A673 (cell line): ENCODE results near the gene CDKL5. TPM values are rescaled to one million over a fixed set of nuclear protein-coding genes. Genes with fewer than 3 reads are reported as not detected.

Experiments
- BruUV-seq: library from RNA; stranded (reverse); fragments of 400-500 nt; replicated peaks from 2 replicates; lab custom pipeline; 2021; lab: Mats Ljungman, UMichigan
- CTCF ChIA-PET: fragments of 300-600 bp; sonication (Branson Sonifier 250); formaldehyde crosslinking; loops from one replicate; lab custom pipeline; 2022; ENCODE audit warnings: antibody characterized with exemption; lab: Charles Lee
- POLR2A ChIA-PET: fragments of 300-600 bp; sonication (Branson Sonifier 250); formaldehyde crosslinking; loops from one replicate; lab custom pipeline; 2022; ENCODE audit warnings: antibody characterized with exemption; ENCODE audit not compliant: low non-redundant PET; lab: Charles Lee
- DNase-seq: peaks from one replicate; pipeline ENCODE4 v3.0.0-alpha.2; 2015; ENCODE audit warnings: low spot score
- H3K27ac ChIP-seq: fragments of 200-600 bp; sonication (generic); 2 replicates; pipeline ENCODE4 v1.5.1; 2016; ENCODE audit warnings: mixed run types, low read depth, mild to moderate bottlenecking, mixed read lengths, antibody characterized with exemption, low read length; ENCODE audit not compliant: poor library complexity, severe bottlenecking
- H3K27me3 ChIP-seq: fragments of 200-600 bp; sonication (generic); replicated peaks from 2 replicates; pipeline ENCODE4 v1.6.1; 2017; ENCODE audit warnings: mixed run types, low read depth, mild to moderate bottlenecking, mixed read lengths, antibody characterized with exemption, low read length; ENCODE audit not compliant: insufficient read depth, poor library complexity
- H3K36me3 ChIP-seq: fragments of 200-600 bp; sonication (generic); 2 replicates; pipeline ENCODE4 v1.6.1; 2016; ENCODE audit warnings: mixed run types, mild to moderate bottlenecking, mixed read lengths, antibody characterized with exemption, low read length; ENCODE audit not compliant: insufficient read depth, poor library complexity, severe bottlenecking
- H3K4me1 ChIP-seq: fragments of 200-600 bp; sonication (generic); 2 replicates; pipeline ENCODE4 v1.6.1; 2017; ENCODE audit warnings: mixed run types, mild to moderate bottlenecking, mixed read lengths, antibody characterized with exemption, low read length; ENCODE audit not compliant: insufficient read depth, poor library complexity, severe bottlenecking
- H3K4me3 ChIP-seq: fragments of 200-600 bp; sonication (generic); 2 replicates; pipeline ENCODE4 v1.5.1; 2016; ENCODE audit warnings: low read depth, mixed run types, mild to moderate bottlenecking, mixed read lengths, low read length; ENCODE audit not compliant: poor library complexity, severe bottlenecking
- H3K9me3 ChIP-seq: fragments of 200-600 bp; sonication (generic); 2 replicates; pipeline ENCODE4 v1.6.1; 2016; ENCODE audit warnings: mixed run types, low read depth, mild to moderate bottlenecking, mixed read lengths, antibody characterized with exemption, low read length; ENCODE audit not compliant: poor library complexity, severe bottlenecking
- CTCF ChIP-seq: fragments of 300-800, 200-600 bp; sonication (generic); conservative IDR thresholded peaks from 2 replicates; pipeline ENCODE4 v1.5.1; 2017; ENCODE audit warnings: low read depth, mild to moderate bottlenecking, antibody characterized with exemption, low read length, moderate library complexity, mixed read lengths
- EZH2 ChIP-seq: fragments of 200-600 bp; sonication (generic); IDR thresholded peaks from 2 replicates; pipeline ENCODE4 v1.6.1; 2017; ENCODE audit warnings: borderline replicate concordance, low read depth, mild to moderate bottlenecking, mixed read lengths, antibody characterized with exemption, low read length; ENCODE audit not compliant: poor library complexity, severe bottlenecking
- intact Hi-C: fragments of 100-400 bp; cut with micrococcal nuclease; formaldehyde crosslinking; loops from one replicate; pipeline ENCODE4 v1.10.0; 2022; ENCODE audit not compliant: unreplicated experiment
- total RNA-seq: library from RNA; stranded (reverse); gene quantifications from 2 replicates; pipeline ENCODE4 v1.2.3, GENCODE V29; 2021

CDKL5 gene
- total RNA-seq, 1 experiment from 2014 or later: 7.5 TPM

- no peak for DNase-seq
- ChIA-PET POLR2A (no interaction called here), CTCF (interaction anchor here (1.2 kb wide), 1 partner anchor 944 kb away, joined by 4 read pairs; no protein-coding TSS in a partner anchor)
- Histone ChIP-seq H3K27me3 (no peaks in the 10 kb centered on the region), H3K4me1 (peaks cover 4% of the 10 kb centered on the region), H3K27ac (no peak overlapping the region), H3K4me3 (no peak overlapping the region), H3K9me3 (no peaks in the 10 kb centered on the region), H3K36me3 (no peaks in the 10 kb centered on the region)
- TF ChIP-seq EZH2: no peak
- TF ChIP-seq CTCF: peak; percentile 41; the same call in 1 of the 2 replicates
- no TSS peak for BruUV-seq
- intact Hi-C loops: loop anchor here (2.0 to 10.0 kb wide), 6 partner anchors 285 to 1145 kb away; partner anchors contain the start of gene RS1
These were observed 35.4 kb upstream of the CDKL5 start for GRCh38 chrX:18389966-18390365.

GRCh38 chrX:18390941-18391538 lies 34.4 kb upstream of the CDKL5 start:
- no peaks in the 10 kb centered on the region for H3K36me3 ChIP-seq
- H3K27ac ChIP-seq: no peak overlapping the region
- CTCF ChIA-PET: interaction anchor here (1.2 kb wide), 1 partner anchor 943 kb away, joined by 4 read pairs; no protein-coding TSS in a partner anchor
- intact Hi-C loops: loop anchor here (1.0 to 10.0 kb wide), 7 partner anchors 284 to 1144 kb away; partner anchors contain the start of gene RS1
- TF ChIP-seq CTCF (peak; percentile 90), EZH2 (no peak)
- H3K9me3 ChIP-seq: no peaks in the 10 kb centered on the region
- peak; percentile 79 for DNase-seq
- POLR2A ChIA-PET: no interaction called here
- H3K4me1 ChIP-seq: peaks cover 4% of the 10 kb centered on the region
- no TSS peak for BruUV-seq
- H3K4me3 ChIP-seq: no peak overlapping the region
- no peaks in the 10 kb centered on the region for H3K27me3 ChIP-seq

- TF ChIP-seq CTCF (no peak), EZH2 (no peak)
- intact Hi-C loops: loop anchor here (5.0 to 10.0 kb wide), 5 partner anchors 280 to 783 kb away; partner anchors contain the start of gene RS1
- BruUV-seq: no TSS peak
- CTCF ChIA-PET: interaction anchor here (1.0 kb wide), 1 partner anchor 940 kb away, joined by 13 read pairs; no protein-coding TSS in a partner anchor
- H3K4me3 ChIP-seq: no peak overlapping the region
- peaks cover 4% of the 10 kb centered on the region for H3K4me1 ChIP-seq
- DNase-seq: peak; percentile 27
- H3K9me3 ChIP-seq: no peaks in the 10 kb centered on the region
- no peak overlapping the region for H3K27ac ChIP-seq
- POLR2A ChIA-PET: no interaction called here
- H3K36me3 ChIP-seq: no peaks in the 10 kb centered on the region
- no peaks in the 10 kb centered on the region for H3K27me3 ChIP-seq
These were observed 30.9 kb upstream of the CDKL5 start for GRCh38 chrX:18394477-18394876.
